ENCODE measurements around the gene GRIK1. TPM values are rescaled to one million over a fixed set of nuclear protein-coding genes. Genes with fewer than 3 reads are reported as not detected.

Gene GRIK1
- total RNA-seq, 2 donors from 2014 or later, result not detected

DNA sequence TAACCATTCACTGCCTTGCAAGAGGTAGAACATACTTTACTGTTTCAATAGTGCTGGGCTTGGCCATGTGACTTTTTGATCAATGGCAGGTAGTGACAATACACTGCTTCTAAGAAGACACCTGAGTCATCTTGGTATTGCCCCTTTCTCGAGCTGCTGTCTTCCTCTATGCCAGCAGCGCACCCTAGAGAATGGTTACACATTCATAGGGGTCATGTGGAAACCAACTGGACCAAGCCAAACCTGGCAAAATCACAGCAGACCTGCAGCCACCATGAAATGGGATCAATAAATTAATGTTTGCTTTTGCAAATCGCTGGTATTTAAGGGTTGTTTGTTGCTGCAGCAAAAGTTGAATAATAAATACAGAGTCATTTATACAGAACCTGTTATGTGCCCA is 122.3 kb downstream of the GRIK1 start:
- no peaks in the 10 kb centered on the region for H3K36me3 ChIP-seq (ENCODE audit: control insufficient read depth, insufficient read depth, low read length)
- Mint-ChIP-seq H3K27ac (no peak overlapping the region), H3K9me3 (no peaks in the 10 kb centered on the region), H3K4me3 (no peak overlapping the region), H3K36me3 (ENCODE audit: low read depth) (no peaks in the 10 kb centered on the region), H3K27me3 (ENCODE audit: insufficient read depth) (no peaks in the 10 kb centered on the region), H3K4me1 (peaks cover 5% of the 10 kb centered on the region)
- no peak overlapping the region for H3K9ac ChIP-seq (ENCODE audit: extremely low read depth, low read length, poor library complexity, severe bottlenecking)
- H3K9me3 ChIP-seq (ENCODE audit: control insufficient read depth, low read length), result no peaks in the 10 kb centered on the region
- DNase-seq, result no peak
- no peaks in the 10 kb centered on the region for H3K4me1 ChIP-seq (ENCODE audit: control insufficient read depth, insufficient read depth, low read length)
- no peaks in the 10 kb centered on the region for H3K27me3 ChIP-seq (ENCODE audit: control insufficient read depth, insufficient read depth, low read length, poor library complexity, severe bottlenecking)
- no peak overlapping the region for H3K27ac ChIP-seq (ENCODE audit: low read depth, low read length)
- H3K4me3 ChIP-seq (ENCODE audit: low read length), result no peak overlapping the region
- 91% methylated on average over 3 of the region's 3 CpGs; no CpG with 5 or more reads in 1 of the 2 experiments for WGBS, 2 experiments (ENCODE audit: insufficient coverage in 1 of 2, insufficient read length in 1 of 2)
- TF ChIP-seq, protein P1, sequence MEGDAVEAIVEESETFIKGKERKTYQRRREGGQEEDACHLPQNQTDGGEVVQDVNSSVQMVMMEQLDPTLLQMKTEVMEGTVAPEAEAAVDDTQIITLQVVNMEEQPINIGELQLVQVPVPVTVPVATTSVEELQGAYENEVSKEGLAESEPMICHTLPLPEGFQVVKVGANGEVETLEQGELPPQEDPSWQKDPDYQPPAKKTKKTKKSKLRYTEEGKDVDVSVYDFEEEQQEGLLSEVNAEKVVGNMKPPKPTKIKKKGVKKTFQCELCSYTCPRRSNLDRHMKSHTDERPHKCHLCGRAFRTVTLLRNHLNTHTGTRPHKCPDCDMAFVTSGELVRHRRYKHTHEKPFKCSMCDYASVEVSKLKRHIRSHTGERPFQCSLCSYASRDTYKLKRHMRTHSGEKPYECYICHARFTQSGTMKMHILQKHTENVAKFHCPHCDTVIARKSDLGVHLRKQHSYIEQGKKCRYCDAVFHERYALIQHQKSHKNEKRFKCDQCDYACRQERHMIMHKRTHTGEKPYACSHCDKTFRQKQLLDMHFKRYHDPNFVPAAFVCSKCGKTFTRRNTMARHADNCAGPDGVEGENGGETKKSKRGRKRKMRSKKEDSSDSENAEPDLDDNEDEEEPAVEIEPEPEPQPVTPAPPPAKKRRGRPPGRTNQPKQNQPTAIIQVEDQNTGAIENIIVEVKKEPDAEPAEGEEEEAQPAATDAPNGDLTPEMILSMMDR (conservative IDR thresholded peaks at IDR 0.05), result no peak

DNA sequence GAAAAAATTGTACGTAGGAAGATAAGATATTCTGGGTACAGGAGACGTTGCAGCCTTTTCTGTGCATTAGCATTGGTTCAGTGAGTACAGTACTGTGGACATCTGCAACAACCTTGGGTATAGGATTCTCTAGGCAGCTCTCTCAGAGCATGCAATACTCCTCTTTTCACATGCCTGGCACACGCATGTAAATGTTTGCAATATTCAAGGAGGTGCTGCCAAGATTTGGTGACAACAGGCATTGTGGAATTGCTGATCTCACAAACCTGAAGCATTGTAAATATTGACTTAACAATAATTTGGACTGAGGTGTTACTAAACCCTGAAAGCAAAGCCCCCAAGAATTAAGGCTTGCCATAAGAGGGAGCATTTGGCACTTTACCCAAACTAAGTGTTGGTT is 126.8 kb downstream of the GRIK1 start:
- no peak overlapping the region for H3K4me3 Mint-ChIP-seq
- Histone ChIP-seq H3K9me3 (ENCODE audit: control insufficient read depth, low read length) (no peaks in the 10 kb centered on the region), H3K27me3 (ENCODE audit: control insufficient read depth, insufficient read depth, low read length, poor library complexity, severe bottlenecking) (no peaks in the 10 kb centered on the region), H3K9ac (ENCODE audit: extremely low read depth, low read length, poor library complexity, severe bottlenecking) (no peak overlapping the region), H3K27ac (ENCODE audit: low read depth, low read length) (no peak overlapping the region), H3K4me3 (ENCODE audit: low read length) (no peak overlapping the region), H3K4me1 (ENCODE audit: control insufficient read depth, insufficient read depth, low read length) (no peaks in the 10 kb centered on the region), H3K36me3 (ENCODE audit: control insufficient read depth, insufficient read depth, low read length) (no peaks in the 10 kb centered on the region)
- no peak overlapping the region for H3K27ac Mint-ChIP-seq
- no peak for DNase-seq
- 85 to 89% methylated on average over 2 to 3 of the region's 3 CpGs for WGBS, 2 experiments (ENCODE audit: insufficient coverage in 1 of 2, insufficient read length in 1 of 2)
- TF ChIP-seq, protein P1 (conservative IDR thresholded peaks at IDR 0.05), result no peak
- peaks cover 10% of the 10 kb centered on the region for H3K4me1 Mint-ChIP-seq
- H3K36me3 Mint-ChIP-seq (ENCODE audit: low read depth), result no peaks in the 10 kb centered on the region
- no peaks in the 10 kb centered on the region for H3K27me3 Mint-ChIP-seq (ENCODE audit: insufficient read depth)
- H3K9me3 Mint-ChIP-seq, result no peaks in the 10 kb centered on the region

DNA sequence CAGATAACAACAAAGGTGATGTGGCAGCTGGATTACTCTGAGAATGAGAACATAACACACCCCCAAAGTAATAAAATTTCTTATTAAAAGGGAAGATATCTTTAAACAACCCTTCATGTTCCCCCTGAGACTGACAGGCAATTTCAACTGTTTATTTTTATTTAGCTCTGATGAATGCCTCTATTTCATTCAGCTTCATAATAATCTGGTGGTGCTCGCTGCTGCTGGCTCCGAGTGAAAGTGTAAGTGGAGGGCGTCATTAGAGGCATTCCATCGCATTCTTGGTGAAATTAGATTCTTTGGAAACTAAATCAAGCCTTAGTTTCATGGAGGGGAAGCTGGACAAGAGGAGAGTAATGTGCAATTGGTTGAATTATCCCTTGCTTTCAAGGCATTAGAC is 128.9 kb downstream of the GRIK1 start:
- Histone ChIP-seq H3K4me3 (ENCODE audit: low read length) (no peak overlapping the region), H3K36me3 (ENCODE audit: control insufficient read depth, insufficient read depth, low read length) (no peaks in the 10 kb centered on the region), H3K4me1 (ENCODE audit: control insufficient read depth, insufficient read depth, low read length) (no peaks in the 10 kb centered on the region), H3K27ac (ENCODE audit: low read depth, low read length) (no peak overlapping the region), H3K9me3 (ENCODE audit: control insufficient read depth, low read length) (no peaks in the 10 kb centered on the region), H3K9ac (ENCODE audit: extremely low read depth, low read length, poor library complexity, severe bottlenecking) (no peak overlapping the region), H3K27me3 (ENCODE audit: control insufficient read depth, insufficient read depth, low read length, poor library complexity, severe bottlenecking) (no peaks in the 10 kb centered on the region)
- Mint-ChIP-seq H3K27ac (no peak overlapping the region), H3K4me1 (peaks cover 10% of the 10 kb centered on the region), H3K9me3 (no peaks in the 10 kb centered on the region), H3K4me3 (no peak overlapping the region), H3K36me3 (ENCODE audit: low read depth) (no peaks in the 10 kb centered on the region), H3K27me3 (ENCODE audit: insufficient read depth) (no peaks in the 10 kb centered on the region)
- no peak for DNase-seq
- TF ChIP-seq, protein P1 (conservative IDR thresholded peaks at IDR 0.05), result no peak
- 94 to 97% methylated on average over 4 of the region's 4 CpGs for WGBS, 2 experiments (ENCODE audit: insufficient coverage in 1 of 2, insufficient read length in 1 of 2)
